ENCODE data around the gene PPEF2.

PPEF2 gene

DNA sequence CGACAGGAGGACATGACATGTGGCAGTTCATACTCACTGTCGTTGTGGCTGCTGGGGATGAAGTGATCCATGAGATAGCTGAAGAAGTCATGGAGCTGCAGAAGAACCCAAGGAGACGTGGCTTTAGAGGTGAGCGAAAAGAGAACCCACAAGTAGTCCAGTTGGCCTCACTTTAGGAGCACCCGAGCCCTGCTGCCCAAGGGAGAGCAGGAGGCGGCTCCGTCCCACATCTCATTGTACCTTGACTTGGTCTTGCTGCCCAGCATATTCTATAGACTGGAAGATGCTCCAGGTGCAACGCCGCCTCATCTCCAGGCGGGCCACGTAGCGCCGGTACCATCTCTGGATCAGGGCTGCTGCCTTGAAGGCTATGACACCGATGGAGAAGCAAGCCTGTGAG, 10.6 kb downstream of the PPEF2 start:
- no peak for DNase-seq

- DNase-seq, result no peak
Observed at GRCh38 chr4:75889537-75890199, 12.6 kb downstream of the PPEF2 start.

DNA sequence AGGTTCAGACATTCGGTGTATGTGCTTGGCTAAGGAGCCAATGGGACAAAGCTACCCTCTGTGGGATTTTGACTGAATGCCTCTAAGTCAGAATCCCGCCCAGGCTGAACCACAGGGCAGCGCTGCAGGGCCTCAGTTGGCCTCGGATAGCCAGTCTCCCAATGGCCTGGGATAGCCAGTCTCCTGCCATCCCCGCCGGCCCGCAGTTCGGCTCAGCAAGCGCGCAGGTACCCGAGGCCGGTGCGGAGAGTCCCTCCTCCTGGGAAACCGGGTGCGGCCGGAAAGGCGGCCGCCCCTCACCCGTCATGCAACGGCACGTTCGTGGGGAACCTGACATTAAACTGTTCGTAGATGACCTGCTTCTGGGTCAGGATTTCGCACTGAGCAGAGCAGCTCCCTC, 16.1 kb downstream of the PPEF2 start:
- DNase-seq, result no peak

- DNase-seq, result no peak
Observed at GRCh38 chr4:75881476-75881875, 20.8 kb downstream of the PPEF2 start.

DNA sequence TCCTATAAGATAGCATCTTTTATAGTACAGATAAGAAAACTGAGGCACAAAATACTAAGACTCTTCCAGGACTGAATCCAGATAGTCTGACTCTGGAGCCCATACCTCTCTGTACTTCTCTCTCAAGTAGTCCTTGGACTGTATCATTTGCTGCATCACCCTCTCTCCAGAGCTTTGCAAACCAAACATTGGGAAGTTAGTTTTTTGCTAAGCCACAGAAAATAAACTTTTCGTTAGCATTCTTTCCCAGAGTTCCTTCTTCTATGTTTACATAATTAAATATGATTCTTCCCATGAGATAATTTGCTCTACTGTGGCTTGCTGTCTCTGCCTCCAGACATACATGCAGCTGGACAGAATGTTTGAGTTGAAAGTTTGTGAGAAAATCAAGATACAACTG, 22.0 kb downstream of the PPEF2 start:
- DNase-seq, result no peak

DNA sequence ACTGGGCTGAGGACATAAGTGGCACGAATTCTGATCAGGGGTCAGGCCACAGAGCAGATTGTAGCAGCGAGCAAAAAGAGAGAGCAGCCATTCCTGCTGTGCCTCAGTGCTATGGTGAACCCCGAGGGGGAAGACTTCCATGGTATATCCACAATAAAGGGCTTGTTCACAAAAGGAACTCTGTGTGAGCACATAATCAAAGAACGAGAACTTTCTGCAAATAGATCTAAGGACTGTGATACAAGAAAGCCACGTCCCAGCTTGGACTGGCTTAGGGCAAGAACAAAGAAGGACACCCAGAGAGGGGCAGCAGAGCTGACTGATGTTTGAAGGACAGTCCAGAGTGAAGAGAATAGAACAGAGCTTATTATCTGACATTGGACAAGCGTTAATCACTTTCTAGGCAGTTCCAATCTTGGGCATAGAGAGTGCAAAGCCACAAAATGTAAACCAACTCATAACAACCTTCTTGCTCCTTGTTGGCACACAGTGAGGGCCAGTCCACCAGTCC, 24.0 kb downstream of the PPEF2 start:
- DNase-seq, result no peak

DNA sequence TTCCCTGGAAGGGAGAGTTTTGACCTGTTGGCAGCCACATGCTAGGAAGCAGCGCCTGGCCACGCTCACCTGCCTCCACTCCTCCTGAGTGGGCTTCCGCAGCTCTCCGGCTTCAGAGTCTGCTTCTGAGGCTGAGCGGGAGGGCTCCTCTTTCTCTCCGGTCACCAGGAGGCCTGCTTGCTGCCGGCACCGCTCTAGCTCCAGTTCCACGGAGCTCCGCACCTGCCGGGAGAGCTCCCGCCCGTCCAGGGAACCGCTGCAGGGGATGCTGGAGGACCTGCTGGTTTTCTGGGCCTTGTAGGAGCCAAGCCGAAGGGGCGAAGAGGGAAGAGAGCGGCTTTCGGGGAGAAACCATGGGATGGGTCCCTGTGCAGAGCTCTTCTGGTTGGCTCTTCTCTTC, 26.0 kb downstream of the PPEF2 start:
- DNase-seq, result no peak

DNA sequence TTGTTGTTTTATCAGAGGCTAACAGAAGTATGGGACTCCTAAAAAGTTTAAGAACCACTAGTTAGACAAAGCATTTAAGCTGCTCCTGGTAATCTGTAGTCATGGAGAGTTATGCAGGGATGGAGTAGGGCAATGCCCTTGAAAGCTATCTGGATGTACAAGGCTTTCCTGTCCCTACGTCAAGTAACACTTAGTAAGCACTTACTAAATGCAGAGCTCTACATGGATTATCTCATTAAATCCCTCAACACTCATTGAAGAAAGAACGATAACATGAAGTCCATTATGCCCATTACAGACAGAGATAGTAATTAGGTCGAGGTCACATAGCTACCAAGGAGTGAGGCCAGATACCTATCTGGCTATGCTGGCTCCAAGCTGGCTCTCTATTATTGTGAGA, 33.2 kb downstream of the PPEF2 start:
- DNase-seq, result no peak

DNA sequence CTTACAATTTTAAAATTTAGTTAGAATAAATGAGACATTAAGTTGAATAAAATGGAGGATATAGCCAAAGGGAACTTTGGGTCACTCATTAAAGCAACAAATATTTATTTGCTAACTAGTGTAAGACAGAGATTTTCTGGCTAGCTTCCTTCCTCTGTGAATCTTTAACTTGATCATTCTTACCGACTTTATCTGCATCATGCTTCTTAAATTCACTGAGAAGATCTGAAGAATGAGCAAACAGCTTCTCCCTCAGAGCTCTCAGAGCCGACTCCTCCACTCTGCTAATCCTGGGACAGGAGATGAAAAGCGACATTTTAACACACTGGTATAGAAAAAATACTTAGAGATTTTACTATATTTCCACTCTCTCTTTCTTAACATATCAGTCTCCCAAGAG, 35.1 kb downstream of the PPEF2 start:
- no peak for DNase-seq

GRCh38 chr4:75860606-75861005, 41.6 kb downstream of the PPEF2 start:
- DNase-seq, result no peak

DNA sequence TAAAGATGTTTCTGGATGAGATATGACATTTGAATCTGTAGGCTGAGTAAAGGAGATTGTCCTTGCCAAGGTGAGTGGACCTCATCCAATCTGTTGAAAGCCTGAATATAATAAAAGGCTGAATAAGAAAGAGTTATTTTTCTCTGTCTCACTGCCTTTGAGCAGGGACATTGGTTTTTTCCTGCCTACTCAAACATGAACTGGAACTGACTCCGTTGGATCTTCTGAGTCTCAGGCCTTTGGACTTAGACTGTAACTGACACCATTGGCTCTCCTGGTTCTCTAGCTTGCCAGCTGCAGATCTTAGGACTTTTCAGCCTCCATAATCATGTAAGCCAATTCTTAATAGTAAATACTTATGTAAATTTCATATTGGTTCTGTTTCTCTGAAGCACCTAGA, 43.5 kb downstream of the PPEF2 start:
- no peak for DNase-seq

- peak; percentile 62 for DNase-seq
Observed at GRCh38 chr4:75849461-75849860, 52.8 kb downstream of the PPEF2 start.

DNA sequence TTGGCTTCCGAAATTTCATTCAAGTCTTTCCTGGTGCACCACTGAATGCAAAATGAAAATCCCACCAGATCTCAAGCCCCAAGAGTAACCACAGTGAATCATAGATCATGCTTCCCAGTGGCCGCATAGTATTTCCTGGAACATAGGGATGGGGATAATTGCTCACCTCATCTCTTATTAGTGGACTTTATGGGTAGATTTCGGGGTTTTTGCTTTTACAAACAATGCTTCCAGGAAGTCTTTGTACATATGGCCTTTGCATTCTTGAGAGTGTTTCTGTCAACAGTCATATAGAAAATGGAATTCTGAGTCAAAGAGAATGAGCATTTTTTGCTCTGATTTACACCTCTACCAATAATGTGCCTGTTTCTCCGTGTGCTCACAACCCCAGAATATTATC, 53.4 kb downstream of the PPEF2 start:
- DNase-seq, result no peak

DNA sequence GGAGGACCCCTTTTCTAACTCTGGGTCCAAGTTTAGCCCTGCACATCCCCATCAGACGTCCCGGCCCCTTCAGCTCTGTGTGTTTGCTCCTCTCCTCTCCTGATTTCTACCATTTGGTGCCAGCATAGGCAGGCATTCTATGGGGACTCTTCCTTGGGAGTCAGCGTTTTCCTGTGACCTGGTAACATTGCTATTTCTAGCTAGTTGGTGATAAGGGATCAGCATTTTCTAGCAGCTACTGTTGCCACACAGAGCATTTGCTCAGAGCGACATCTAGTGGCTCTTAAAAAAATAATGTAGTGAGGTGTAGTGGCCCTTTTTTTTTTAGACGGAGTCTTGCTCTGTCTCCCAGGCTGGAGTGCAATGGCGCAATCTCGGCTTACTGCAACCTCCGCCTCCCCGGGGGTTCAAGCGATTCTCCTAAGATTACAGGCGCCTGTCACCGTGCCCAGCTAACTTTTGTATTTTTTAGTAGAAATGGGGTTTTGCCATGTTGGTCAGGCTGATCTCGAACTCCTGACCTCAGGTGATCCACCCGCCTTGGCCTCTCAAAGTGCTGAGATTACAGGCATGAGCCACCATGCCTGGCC, 54.0 kb downstream of the PPEF2 start:
- DNase-seq, result peak; percentile 93

DNA sequence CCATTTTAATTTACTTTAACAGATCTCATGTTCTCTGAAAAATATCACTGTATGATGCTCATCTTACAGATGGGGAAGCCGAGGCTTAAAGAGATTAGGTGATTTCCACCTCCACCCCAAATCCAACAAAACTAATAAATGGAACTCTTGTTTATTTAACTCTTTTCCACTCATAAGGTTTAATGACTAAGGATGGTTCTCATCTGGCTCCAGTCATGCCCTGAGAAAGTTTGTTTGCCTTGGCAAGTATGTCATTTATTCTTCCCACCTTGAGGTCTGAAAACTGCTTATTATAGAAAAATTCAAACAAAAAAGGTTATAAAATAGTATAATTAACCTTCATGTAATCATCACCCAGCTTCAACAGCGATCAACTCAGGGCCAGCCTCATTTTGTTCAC, 56.3 kb downstream of the PPEF2 start:
- no peak for DNase-seq

GRCh38 chr4:75844151-75844662, 58.0 kb downstream of the PPEF2 start:
- no peak for DNase-seq

- no peak for DNase-seq
Observed at GRCh38 chr4:75843596-75843995, 58.7 kb downstream of the PPEF2 start.

DNA sequence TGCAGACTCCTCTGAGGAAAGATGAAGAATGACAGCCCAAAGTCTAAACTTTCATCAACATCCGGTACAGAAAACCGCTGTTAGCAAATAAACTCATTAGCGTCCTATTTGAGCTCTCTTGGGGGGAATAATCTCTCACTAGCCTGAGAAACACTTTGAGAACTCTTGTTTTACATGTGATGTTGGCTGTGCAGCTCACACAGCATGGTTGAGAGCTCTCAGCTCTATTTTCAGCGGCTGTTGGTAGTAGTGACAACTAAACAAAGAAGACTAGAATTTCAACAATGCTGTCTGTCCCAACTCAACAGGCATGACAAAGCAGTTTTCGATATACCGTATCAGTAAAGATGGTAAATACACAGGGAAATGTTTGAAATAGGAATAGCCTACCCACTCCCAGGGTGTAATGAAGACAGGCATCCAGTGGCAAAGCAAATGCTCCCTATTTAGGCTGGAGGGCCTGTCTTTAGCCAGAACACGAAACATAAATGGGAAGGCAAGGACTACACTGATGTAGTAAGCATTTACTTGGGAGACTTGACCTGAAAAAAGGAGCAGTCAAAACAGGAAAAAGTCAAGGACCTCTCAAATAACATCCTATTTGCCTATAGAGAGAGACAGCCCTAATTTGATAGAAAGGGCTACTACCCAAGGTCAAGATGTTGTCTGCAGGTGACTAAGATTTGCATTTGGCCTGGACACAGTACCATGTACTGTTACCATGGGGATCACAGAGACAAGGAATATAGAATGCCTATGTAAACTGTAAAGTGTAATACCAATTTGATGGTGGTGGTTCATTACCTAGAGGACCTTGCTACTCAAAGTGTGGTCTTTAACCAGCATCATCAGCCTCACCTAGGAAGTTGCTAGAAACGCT, 60.4 kb downstream of the PPEF2 start:
- peak; percentile 31 for DNase-seq

DNA sequence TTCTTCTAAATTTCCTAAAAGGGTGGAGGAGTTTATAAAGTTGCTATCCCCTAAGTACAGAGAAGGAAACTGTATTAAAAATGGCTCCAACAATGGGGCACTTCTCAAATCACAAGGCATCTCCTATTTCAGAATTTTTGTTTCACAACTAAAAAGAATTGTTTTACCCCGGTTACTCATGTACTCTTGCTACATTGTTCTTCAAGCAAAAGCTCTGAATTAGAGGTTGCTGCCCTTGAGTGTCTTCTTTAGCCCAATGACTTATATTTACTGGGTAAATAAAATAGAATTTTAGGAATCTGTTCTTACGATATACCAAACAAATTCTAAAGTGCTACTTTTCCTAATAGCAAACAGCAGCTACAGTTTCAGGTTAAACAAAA, 67.5 kb downstream of the PPEF2 start:
- DNase-seq, result no peak

- DNase-seq, result peak; percentile 18
Observed at GRCh38 chr4:75834095-75834771, 68.0 kb downstream of the PPEF2 start.

GRCh38 chr4:75831856-75832405, 70.3 kb downstream of the PPEF2 start:
- peak; percentile 69 for DNase-seq

GRCh38 chr4:75830906-75831305, 71.3 kb downstream of the PPEF2 start:
- no peak for DNase-seq

DNA sequence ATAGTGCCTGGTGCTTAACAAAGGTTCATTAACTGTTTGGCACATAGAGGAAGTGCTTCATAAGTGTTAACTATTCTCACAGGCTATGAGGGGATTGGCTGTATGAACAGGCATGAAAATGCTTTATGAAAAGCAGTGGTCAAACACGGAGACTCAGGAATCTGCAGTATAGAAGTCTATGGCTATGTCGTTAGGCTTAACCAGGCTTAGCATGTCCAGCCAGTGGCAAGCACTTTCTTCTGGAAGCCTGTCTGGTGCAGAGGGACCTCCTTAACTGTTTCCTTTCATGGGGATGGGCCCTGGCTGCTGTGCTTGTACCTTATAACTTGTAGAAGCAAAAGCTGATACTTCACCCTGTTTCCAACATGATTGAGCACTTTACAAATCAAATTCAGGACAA, 78.4 kb downstream of the PPEF2 start:
- DNase-seq, result no peak
